Thyroid gland (tissue), 4 donors: ENCODE measurements around the gene TUBGCP2.

Source experiments
- CTCF ChIP-seq, 6 experiments: fragments of 200-600 bp in 3 of 6; fragments of 450-650 bp in 3 of 6; sonication (generic) in 3 of 6; IDR thresholded peaks; one replicate each; pipeline ENCODE4 v1.5.1; 2016 to 2019; ENCODE audit warnings: antibody characterized with exemption in 6 of 6, mild to moderate bottlenecking in 2 of 6, inconsistent platforms in 1 of 6, moderate library complexity in 1 of 6
- POLR2A ChIP-seq, 2 donors: fragments of 450-650 bp; IDR thresholded peaks; one replicate each; pipeline ENCODE4 v1.6.1; 2017; ENCODE audit warnings: antibody characterized with exemption in 2 of 2, mild to moderate bottlenecking in 2 of 2, moderate library complexity in 1 of 2

- TF ChIP-seq CTCF (IDR thresholded peaks at IDR 0.05) = no peak
- no peak for TF ChIP-seq POLR2A (IDR thresholded peaks at IDR 0.05)
Measured at GRCh38 chr10:133328358-133329343, 20.0 kb upstream of the TUBGCP2 start.
